ENCODE measurements around the gene GLDC. TPM values are rescaled to one million over a fixed set of nuclear protein-coding genes. Genes with fewer than 3 reads are reported as not detected.

Gene GLDC
- total and polyA plus RNA-seq, 4 donors, result 26.7 to 102 (median 59.3) TPM

GRCh38 chr9:6619909-6620308 is 25.6 kb downstream of the GLDC start:
- no peaks in the 10 kb centered on the region for H3K9me3 ChIP-seq (ENCODE audit: control insufficient read depth in 4 of 4, low read length in 3 of 4)
- WGBS, result 94% methylated on average over 6 of the region's 6 CpGs
- H3K36me3 ChIP-seq (ENCODE audit: control insufficient read depth in 4 of 4, insufficient read depth in 3 of 4, low read depth in 1 of 4, low read length in 3 of 4), result peaks cover 0 to 32% (median 9%) of the 10 kb centered on the region in 4 donors
- TF ChIP-seq FOXA2 (IDR thresholded peaks at IDR 0.05), result no peak
- H3K4me3 ChIP-seq (ENCODE audit: low read depth in 1 of 3, low read length in 3 of 3), result no peak overlapping the region
- no peak for DNase-seq (ENCODE audit: low spot score)
- no peak overlapping the region for H3K9ac ChIP-seq (ENCODE audit: low read depth in 1 of 2, low read length in 2 of 2)
- no peaks in the 10 kb centered on the region for H3K27me3 ChIP-seq (ENCODE audit: control insufficient read depth in 4 of 4, insufficient read depth in 4 of 4, low read length in 3 of 4)
- peaks cover 0 to 8% (median 2%) of the 10 kb centered on the region in 4 donors for H3K4me1 ChIP-seq (ENCODE audit: control insufficient read depth in 4 of 4, insufficient read depth in 4 of 4, low read length in 3 of 4)
- no peak overlapping the region for H3K27ac ChIP-seq (ENCODE audit: low read depth in 1 of 2, low read length in 2 of 2)

- Histone ChIP-seq H3K27me3 (ENCODE audit: control insufficient read depth in 4 of 4, insufficient read depth in 4 of 4, low read length in 3 of 4) (no peaks in the 10 kb centered on the region), H3K9me3 (ENCODE audit: control insufficient read depth in 4 of 4, low read length in 3 of 4) (no peaks in the 10 kb centered on the region), H3K4me3 (ENCODE audit: low read depth in 1 of 3, low read length in 3 of 3) (no peak overlapping the region), H3K9ac (ENCODE audit: low read depth in 1 of 2, low read length in 2 of 2) (no peak overlapping the region), H3K4me1 (ENCODE audit: control insufficient read depth in 4 of 4, insufficient read depth in 4 of 4, low read length in 3 of 4) (peaks cover 0 to 2% (median 0%) of the 10 kb centered on the region in 4 donors), H3K27ac (ENCODE audit: low read depth in 1 of 2, low read length in 2 of 2) (no peak overlapping the region), H3K36me3 (ENCODE audit: control insufficient read depth in 4 of 4, insufficient read depth in 3 of 4, low read depth in 1 of 4, low read length in 3 of 4) (peaks cover 2 to 37% (median 10%) of the 10 kb centered on the region in 4 donors)
- no peak for TF ChIP-seq HNF4G (IDR thresholded peaks at IDR 0.05)
- no peak for TF ChIP-seq SP1 (IDR thresholded peaks at IDR 0.05)
- no peak for TF ChIP-seq FOXA2 (IDR thresholded peaks at IDR 0.05)
- no peak for TF ChIP-seq TAF1 (conservative IDR thresholded peaks at IDR 0.05)
- TF ChIP-seq HNF4A (conservative IDR thresholded peaks at IDR 0.05), result no peak
- no peak for TF ChIP-seq EGR1 (IDR thresholded peaks at IDR 0.05; ENCODE audit: low read depth in 2 of 2)
- no peak for TF ChIP-seq FOXA1 (IDR thresholded peaks at IDR 0.05)
- TF ChIP-seq ATF3 (IDR thresholded peaks at IDR 0.05), result no peak
- TF ChIP-seq RAD21 (IDR thresholded peaks at IDR 0.05), result no peak
- TF ChIP-seq NR2F2 (IDR thresholded peaks at IDR 0.05), result no peak
- TF ChIP-seq JUND (IDR thresholded peaks at IDR 0.05), result no peak
- TF ChIP-seq REST (IDR thresholded peaks at IDR 0.05), result no peak
- TF ChIP-seq YY1 (IDR thresholded peaks at IDR 0.05), result no peak
- no peak for TF ChIP-seq CTCF (IDR thresholded peaks at IDR 0.05; ENCODE audit: low read depth, low read length, missing input control)
- TF ChIP-seq RXRA (IDR thresholded peaks at IDR 0.05), result no peak
- no peak for TF ChIP-seq ZBTB33 (IDR thresholded peaks at IDR 0.05)
- TF ChIP-seq GABPA (IDR thresholded peaks at IDR 0.05 in 1 of 2, conservative IDR thresholded peaks at IDR 0.05 in 1 of 2), result no peak
- no peak for TF ChIP-seq MAX (IDR thresholded peaks at IDR 0.05)
- WGBS, result 77% methylated on average over 9 of the region's 9 CpGs
- no peak for DNase-seq (ENCODE audit: low spot score)
These were observed 28.5 kb downstream of the GLDC start for GRCh38 chr9:6616951-6617602.

Measured in liver (tissue), 9 donors.